ENCODE results near the gene ABCA13. TPM values are rescaled to one million over a fixed set of nuclear protein-coding genes. Genes with fewer than 3 reads are reported as not detected.
"Not testable (repeated sequence)": the region's sequence is repeated elsewhere in the genome, so short reads cannot be mapped to it uniquely, and the experiment has no call there.

ABCA13 gene
- total RNA-seq, 1 experiment from 2014 or later: 2.1 TPM

- Histone ChIP-seq H3K4me3 (ENCODE audit: low read length) (no peak overlapping the region), H3F3A (ENCODE audit: low read length, unreplicated experiment) (no peaks in the 10 kb centered on the region), H3K79me2 (ENCODE audit: low read length) (no peaks in the 10 kb centered on the region), H3K9me2 (replicated peaks; ENCODE audit: low read length) (no peaks in the 10 kb centered on the region), H3K27ac (ENCODE audit: low read length) (peak overlapping the region; percentile 81), H3K27me3 (ENCODE audit: low read length) (no peaks in the 10 kb centered on the region), H3K36me3 (ENCODE audit: low read depth, low read length) (no peaks in the 10 kb centered on the region), H4K20me1 (ENCODE audit: low read length) (no peaks in the 10 kb centered on the region), H2AFZ (ENCODE audit: low read length) (no peak overlapping the region), H3K4me2 (ENCODE audit: low read length) (0 out of 2 replicates have a peak overlapping the region, but pooled peaks have one; percentile 19), H3K4me1 (ENCODE audit: insufficient read depth, low read length) (peaks cover 24% of the 10 kb centered on the region), H3K9me3 (ENCODE audit: low read length) (no peaks in the 10 kb centered on the region), H3K9ac (ENCODE audit: low read length) (peak overlapping the region; percentile 22)
- ATAC-seq (peak; percentile 37), DNase-seq (peak; percentile 52)
- TF ChIP-seq EZH2phosphoT487 (IDR thresholded peaks at IDR 0.05; ENCODE audit: borderline replicate concordance, low read length) (no peak), EZH2 (IDR thresholded peaks at IDR 0.05; ENCODE audit: low read length, unreplicated experiment) (no peak), CTCF (conservative IDR thresholded peaks at IDR 0.05; ENCODE audit: low read depth, low read length) (no peak)
- no TSS peak for BruUV-seq (replicated peaks)
- CTCF ChIA-PET: no interaction called here
- intact Hi-C loops (cut with micrococcal nuclease): no loop called here
- POLR2A ChIA-PET (ENCODE audit: unreplicated experiment): no interaction called here
These were observed 24.1 kb upstream of the ABCA13 start for GRCh38 chr7:48147078-48147591.

GRCh38 chr7:48147690-48148089, 23.6 kb upstream of the ABCA13 start:
- CTCF ChIA-PET; DNase-seq; H3K9ac ChIP-seq (ENCODE audit: low read length); H3K36me3 ChIP-seq (ENCODE audit: low read depth, low read length); H3K4me2 ChIP-seq (ENCODE audit: low read length); H3K79me2 ChIP-seq (ENCODE audit: low read length); H3K4me3 ChIP-seq (ENCODE audit: low read length); intact Hi-C loops (cut with micrococcal nuclease); H4K20me1 ChIP-seq (ENCODE audit: low read length); H2AFZ ChIP-seq (ENCODE audit: low read length); H3K27me3 ChIP-seq (ENCODE audit: low read length); ATAC-seq; H3F3A ChIP-seq (ENCODE audit: low read length, unreplicated experiment); BruUV-seq (replicated peaks); H3K9me2 ChIP-seq (replicated peaks; ENCODE audit: low read length); POLR2A ChIA-PET (ENCODE audit: unreplicated experiment); H3K9me3 ChIP-seq (ENCODE audit: low read length): not testable (repeated sequence)
- H3K27ac ChIP-seq (ENCODE audit: low read length): peak overlapping the region; percentile 81
- peaks cover 24% of the 10 kb centered on the region for H3K4me1 ChIP-seq (ENCODE audit: insufficient read depth, low read length)

- ATAC-seq (no peak), DNase-seq (peak; percentile 12)
- Histone ChIP-seq H3K4me1 (ENCODE audit: insufficient read depth, low read length) (peaks cover 24% of the 10 kb centered on the region), H3K9me3 (ENCODE audit: low read length) (no peaks in the 10 kb centered on the region), H4K20me1 (ENCODE audit: low read length) (no peaks in the 10 kb centered on the region), H2AFZ (ENCODE audit: low read length) (no peak overlapping the region), H3K9me2 (replicated peaks; ENCODE audit: low read length) (no peaks in the 10 kb centered on the region), H3K9ac (ENCODE audit: low read length) (no peak overlapping the region), H3K4me2 (ENCODE audit: low read length) (no peak overlapping the region), H3F3A (ENCODE audit: low read length, unreplicated experiment) (no peaks in the 10 kb centered on the region), H3K27ac (ENCODE audit: low read length) (no peak overlapping the region), H3K4me3 (ENCODE audit: low read length) (no peak overlapping the region), H3K79me2 (ENCODE audit: low read length) (no peaks in the 10 kb centered on the region), H3K36me3 (ENCODE audit: low read depth, low read length) (no peaks in the 10 kb centered on the region), H3K27me3 (ENCODE audit: low read length) (no peaks in the 10 kb centered on the region)
- intact Hi-C loops (cut with micrococcal nuclease): no loop called here
- BruUV-seq (replicated peaks): no TSS peak
- ChIA-PET CTCF (no interaction called here), POLR2A (ENCODE audit: unreplicated experiment) (no interaction called here)
- TF ChIP-seq EZH2phosphoT487 (IDR thresholded peaks at IDR 0.05; ENCODE audit: borderline replicate concordance, low read length): no peak
- no peak for TF ChIP-seq EZH2 (IDR thresholded peaks at IDR 0.05; ENCODE audit: low read length, unreplicated experiment)
- no peak for TF ChIP-seq CTCF (conservative IDR thresholded peaks at IDR 0.05; ENCODE audit: low read depth, low read length)
These were observed 22.9 kb upstream of the ABCA13 start for GRCh38 chr7:48148311-48148710.

Data from PC-3 (cell line).